Measurements from ENCODE around the gene ABCD1.
A peak's percentile ranks its signal among the peaks of the same experiment; 100 is the strongest.

The ABCD1 gene

DNA sequence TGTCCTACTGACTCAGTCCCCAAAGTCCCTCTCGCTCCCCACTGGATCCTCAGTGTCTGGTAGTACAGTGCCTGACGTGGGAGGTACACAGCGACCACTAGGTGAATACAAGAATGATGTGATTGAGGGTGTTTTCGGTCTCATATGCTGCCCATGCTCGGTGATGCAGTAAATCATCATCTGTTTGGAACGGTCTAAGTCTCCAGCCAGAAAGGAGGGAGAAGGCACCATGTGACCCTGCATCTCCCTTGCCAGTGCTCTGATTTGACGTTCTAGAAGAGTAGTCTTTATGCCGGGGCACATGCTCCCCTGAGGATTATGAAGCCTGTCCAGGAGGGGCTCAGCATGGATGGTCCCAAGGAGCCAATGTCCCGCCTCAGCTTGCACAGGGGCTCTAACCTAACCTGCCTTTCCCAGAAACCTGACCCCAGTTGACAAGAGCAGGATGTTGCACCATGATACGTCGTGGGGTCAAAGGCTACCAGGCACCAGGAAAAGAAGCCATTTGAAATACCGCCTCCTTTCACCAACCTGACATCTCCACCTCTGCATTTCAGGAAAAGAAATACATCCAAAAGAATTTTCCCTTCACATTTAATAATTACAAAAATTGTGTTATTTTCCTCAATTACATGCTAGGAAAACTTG, 25.6 kb downstream of the ABCD1 start:
- no peak for DNase-seq (ENCODE audit: low spot score)

DNA sequence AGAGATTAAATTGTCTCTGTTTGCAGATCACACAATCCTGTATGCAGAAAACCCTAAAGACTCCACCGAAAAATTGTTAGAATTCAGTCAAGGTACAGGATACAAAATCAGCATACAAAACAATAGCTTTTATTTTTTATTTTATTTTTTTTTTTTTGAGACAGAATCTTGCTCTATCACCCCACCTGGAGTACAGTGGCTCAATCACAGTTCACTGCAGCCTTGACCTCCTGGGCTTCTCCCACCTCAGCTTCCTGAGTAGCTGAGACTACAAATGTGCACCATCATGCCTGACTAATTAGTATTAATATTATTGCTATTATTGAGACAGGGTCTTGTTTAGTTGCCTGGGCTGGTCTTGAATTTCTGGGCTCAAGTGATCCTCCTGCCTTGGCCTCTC, 30.5 kb downstream of the ABCD1 start:
- no peak overlapping the region for H3K4me3 ChIP-seq
- TF ChIP-seq, protein P1, sequence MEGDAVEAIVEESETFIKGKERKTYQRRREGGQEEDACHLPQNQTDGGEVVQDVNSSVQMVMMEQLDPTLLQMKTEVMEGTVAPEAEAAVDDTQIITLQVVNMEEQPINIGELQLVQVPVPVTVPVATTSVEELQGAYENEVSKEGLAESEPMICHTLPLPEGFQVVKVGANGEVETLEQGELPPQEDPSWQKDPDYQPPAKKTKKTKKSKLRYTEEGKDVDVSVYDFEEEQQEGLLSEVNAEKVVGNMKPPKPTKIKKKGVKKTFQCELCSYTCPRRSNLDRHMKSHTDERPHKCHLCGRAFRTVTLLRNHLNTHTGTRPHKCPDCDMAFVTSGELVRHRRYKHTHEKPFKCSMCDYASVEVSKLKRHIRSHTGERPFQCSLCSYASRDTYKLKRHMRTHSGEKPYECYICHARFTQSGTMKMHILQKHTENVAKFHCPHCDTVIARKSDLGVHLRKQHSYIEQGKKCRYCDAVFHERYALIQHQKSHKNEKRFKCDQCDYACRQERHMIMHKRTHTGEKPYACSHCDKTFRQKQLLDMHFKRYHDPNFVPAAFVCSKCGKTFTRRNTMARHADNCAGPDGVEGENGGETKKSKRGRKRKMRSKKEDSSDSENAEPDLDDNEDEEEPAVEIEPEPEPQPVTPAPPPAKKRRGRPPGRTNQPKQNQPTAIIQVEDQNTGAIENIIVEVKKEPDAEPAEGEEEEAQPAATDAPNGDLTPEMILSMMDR (IDR thresholded peaks at IDR 0.05) = no peak
- no peak overlapping the region for H3K27ac ChIP-seq
- no peak for DNase-seq (ENCODE audit: low spot score)

More for the DNA sequence above, 25.6 kb downstream of the ABCD1 start:
- Histone ChIP-seq H3K27ac (no peak overlapping the region), H3K4me3 (no peak overlapping the region)
- TF ChIP-seq, protein P1 (IDR thresholded peaks at IDR 0.05) = no peak

DNA sequence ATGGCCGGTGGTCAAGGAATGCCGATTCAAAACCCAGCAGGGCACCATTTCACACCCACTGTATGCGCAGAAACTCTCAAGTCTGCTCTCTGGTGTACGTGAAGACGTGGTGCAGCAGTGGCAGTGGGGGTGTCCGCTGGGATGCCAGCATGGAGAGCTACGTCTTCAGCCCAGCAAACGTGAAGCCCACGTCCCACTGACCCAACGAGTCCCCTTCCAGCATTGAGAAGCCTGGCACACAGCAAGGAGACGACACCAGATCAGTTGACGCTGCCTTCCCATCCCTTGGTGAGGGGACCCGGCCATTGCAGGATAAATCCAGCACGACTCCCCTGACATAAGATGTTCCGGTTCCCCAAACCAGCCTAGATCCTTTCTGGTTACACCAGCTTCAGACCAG, 37.2 kb downstream of the ABCD1 start:
- peak; percentile 60 for DNase-seq (ENCODE audit: low spot score)
- H3K4me3 ChIP-seq = no peak overlapping the region

DNA sequence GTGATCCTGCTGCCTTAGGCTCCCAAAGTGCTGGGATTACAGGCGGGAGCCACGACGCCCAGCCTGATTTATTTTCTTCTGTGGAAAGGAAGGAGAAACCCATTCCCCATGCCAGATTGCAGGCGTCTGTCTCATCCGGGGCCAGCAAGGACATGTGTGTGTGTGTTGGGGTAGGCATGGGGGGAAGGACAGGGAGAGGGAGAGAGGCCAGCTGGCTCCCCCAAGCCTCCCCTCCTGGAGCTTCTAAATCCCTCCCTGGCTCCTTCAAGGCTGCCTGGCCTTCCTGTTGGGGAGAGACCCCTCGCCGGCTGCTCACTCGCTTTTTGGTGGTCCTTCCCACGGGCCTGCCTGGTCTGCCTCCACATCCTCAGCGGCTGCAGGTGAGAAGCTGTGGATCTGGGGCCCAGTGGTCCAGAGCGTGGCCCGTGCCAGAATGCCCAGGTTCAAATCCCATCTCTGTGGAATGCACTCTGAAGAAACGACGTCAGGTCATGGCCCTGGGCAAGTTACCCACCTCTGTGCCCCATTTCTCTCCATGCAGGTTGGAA, 38.0 kb downstream of the ABCD1 start:
- no peak overlapping the region for H3K4me3 ChIP-seq
- no peak overlapping the region for H3K27ac ChIP-seq
- DNase-seq (ENCODE audit: low spot score) = peak; percentile 54
- TF ChIP-seq, protein P1 (IDR thresholded peaks at IDR 0.05) = no peak

More for the DNA sequence above, 37.2 kb downstream of the ABCD1 start:
- TF ChIP-seq, protein P1 (IDR thresholded peaks at IDR 0.05) = no peak
- H3K27ac ChIP-seq = no peak overlapping the region

DNA sequence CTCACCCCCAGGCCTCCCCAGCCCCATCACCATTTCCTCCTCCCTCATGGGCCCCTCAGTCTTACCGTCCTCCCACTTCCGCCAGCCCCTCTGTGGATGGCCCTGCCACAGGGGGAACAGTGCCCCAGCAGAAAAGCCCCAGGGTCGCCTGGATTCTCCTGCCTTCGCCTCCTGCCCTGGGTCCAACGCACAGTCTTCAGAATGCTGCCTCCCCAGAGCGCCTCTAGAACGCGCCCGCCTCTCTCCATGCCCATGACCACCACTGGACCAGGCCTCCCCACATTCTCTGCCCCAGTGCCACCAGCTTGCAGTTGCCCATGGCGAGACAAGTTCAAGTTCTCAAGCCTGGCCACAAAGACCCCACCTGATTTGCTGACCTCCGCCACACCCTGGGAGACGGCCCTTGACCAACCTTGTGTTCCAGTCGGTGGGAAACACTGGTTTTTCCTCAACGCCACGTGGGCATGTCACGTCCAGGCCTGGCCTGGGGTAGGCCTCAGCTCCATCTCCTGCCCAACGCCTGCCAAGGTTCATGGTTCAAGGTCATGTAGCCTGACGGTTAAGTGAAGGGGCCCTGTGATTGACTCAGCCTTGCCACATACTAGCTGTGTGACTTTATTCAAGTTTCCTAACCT, 38.8 kb downstream of the ABCD1 start:
- TF ChIP-seq, protein P1 (IDR thresholded peaks at IDR 0.05) = no peak
- H3K4me3 ChIP-seq = no peak overlapping the region
- DNase-seq (ENCODE audit: low spot score) = peak; percentile 41
- no peak overlapping the region for H3K27ac ChIP-seq

DNA sequence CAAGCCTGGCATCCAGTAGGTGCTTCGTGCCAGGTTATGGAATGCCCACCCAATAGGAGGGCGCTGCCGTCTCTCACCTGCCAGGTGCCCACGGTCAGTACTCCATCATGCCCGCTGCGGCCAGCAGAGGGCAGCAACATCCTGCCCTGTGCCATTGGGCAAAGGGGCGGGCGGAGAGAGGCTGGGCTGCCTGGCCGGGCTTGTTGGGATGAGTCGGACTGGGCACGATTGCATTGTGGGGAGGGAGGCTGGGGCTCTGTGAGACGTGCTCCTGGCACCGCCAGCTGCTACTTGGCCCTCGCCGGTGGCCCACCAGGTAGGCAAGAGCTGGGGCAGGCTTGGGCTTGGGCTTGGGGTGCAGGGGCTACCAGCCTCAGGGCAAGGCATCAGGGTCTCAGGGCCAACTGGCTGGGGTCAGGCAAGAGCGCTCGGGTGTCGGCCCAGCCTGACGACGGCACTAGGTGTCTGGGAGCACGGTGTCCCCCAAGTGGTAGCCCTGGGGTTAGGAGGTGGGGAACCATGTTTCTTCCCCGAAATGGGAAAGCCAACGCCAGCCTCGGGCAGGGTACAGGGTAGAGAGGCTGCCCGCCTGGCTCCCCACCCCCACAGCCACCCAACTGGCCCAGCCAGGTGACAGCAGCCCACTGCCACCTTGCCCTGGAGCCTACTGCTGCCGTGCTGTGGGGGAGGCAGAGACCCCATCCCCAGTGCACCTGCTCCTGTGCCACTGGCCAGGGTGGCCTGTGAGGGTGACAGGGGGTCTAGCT, 39.5 kb downstream of the ABCD1 start, which contains the start of gene PLXNB3:
Gene PLXNB3 (plus strand): TSS at position 261 of the 767 bp plus-strand sequence. CDS start 1,287 bp downstream, outside the sequence.
- DNase-seq (ENCODE audit: low spot score) = peak; percentile 83
- Histone ChIP-seq H3K4me3 (peak within 1 kb of the TSS; percentile 60), H3K27ac (peak within 1 kb of the TSS in 1 of 2 donors; percentile 65)
- TF ChIP-seq, protein P1 (IDR thresholded peaks at IDR 0.05) = peak; percentile 57

Data from coronary artery (tissue), 2 donors.